Thoracic aorta (tissue), 2 donors: Measurements from ENCODE around the gene FAM200A. TPM values are rescaled to one million over a fixed set of nuclear protein-coding genes. Genes with fewer than 3 reads are reported as not detected.
A peak's percentile ranks its signal among the peaks of the same experiment; 100 is the strongest.
"Not testable (repeated sequence)": the region's sequence is repeated elsewhere in the genome, so short reads cannot be mapped to it uniquely, and the experiment has no call there.

Experiments used
- ATAC-seq: fragments of 150-250 bp; one replicate; pipeline ENCODE4 v1.8.0; 2017; ENCODE audit warnings: low read depth; ENCODE audit not compliant: insufficient number of reproducible peaks, low FRiP score
- DNase-seq: peaks from one replicate; pipeline ENCODE4 v3.0.0-alpha.2; 2020; ENCODE audit warnings: low spot score
- H3K27ac ChIP-seq, 2 donors: fragments of 200-600 bp; sonication (generic); 1 replicate in 1 of 2; 2 replicates in 1 of 2; pipeline ENCODE4 v1.5.1; 2016; ENCODE audit warnings: mild to moderate bottlenecking in 2 of 2, moderate library complexity in 2 of 2
- H3K27me3 ChIP-seq: fragments of 200-600 bp; sonication (generic); replicated peaks from 2 replicates; pipeline ENCODE4 v1.6.0; 2016; ENCODE audit warnings: mild to moderate bottlenecking; ENCODE audit not compliant: insufficient read depth
- H3K36me3 ChIP-seq: fragments of 200-600 bp; sonication (generic); one replicate; pipeline ENCODE4 v1.5.1; 2016
- H3K4me1 ChIP-seq, 2 donors: fragments of 200-600 bp; sonication (generic); 1 replicate in 1 of 2; 2 replicates in 1 of 2; pipeline versions ENCODE4 v1.5.1 to v1.6.0; 2016; ENCODE audit warnings: low read depth in 2 of 2, mild to moderate bottlenecking in 1 of 2; ENCODE audit not compliant: control insufficient read depth in 1 of 2
- H3K4me3 ChIP-seq: fragments of 200-600 bp; sonication (generic); 2 replicates; pipeline ENCODE4 v1.5.1; 2016; ENCODE audit warnings: mild to moderate bottlenecking
- H3K9me3 ChIP-seq: fragments of 200-600 bp; sonication (generic); 2 replicates; pipeline ENCODE4 v1.5.1; 2016
- CTCF ChIP-seq: fragments of 200-600 bp; sonication (generic); IDR thresholded peaks from one replicate; pipeline ENCODE4 v1.5.1; 2019; ENCODE audit warnings: antibody characterized with exemption
- total RNA-seq, 2 donors: library from RNA; depleted of rRNA; stranded (reverse); fragments of >200 nt; gene quantifications; one replicate each; pipeline versions ENCODE4 v1.1.0 to v1.2.3, GENCODE V29; 2016

Gene FAM200A
- total RNA-seq, 2 donors from 2014 or later = 3.1 to 4.3 TPM

DNA sequence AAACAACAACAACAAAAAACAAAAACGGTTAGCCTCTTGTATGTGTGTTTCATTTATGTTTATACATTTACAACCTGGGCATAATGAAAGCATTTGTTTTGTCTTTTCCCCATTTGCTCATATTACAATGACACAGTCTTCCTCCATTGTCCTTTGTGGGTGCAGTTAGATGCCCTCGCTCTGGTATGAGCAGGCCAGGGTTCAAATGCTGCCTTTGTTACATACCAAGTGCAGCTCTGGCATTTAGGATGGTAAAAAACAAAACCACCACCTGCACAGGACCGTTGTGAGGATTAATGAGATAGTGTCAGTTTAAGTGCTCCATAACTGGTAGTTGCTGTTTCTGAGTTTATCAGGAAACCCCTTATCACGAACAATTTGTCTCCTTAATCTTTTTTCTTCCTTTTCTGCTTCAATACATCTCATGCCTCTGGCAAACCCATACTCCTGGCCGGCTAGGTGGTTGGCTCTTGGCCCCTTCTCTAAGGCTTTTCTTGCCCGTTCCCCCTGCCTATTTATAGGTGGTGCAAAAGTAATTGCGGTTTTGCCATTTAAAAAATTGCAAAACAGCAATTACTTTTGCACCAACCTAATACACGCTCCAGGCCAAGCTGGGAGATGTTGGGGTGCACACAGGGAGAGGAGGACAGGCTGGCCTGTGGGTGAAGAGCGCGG is 27.5 kb upstream of the FAM200A start:
- no peak for ATAC-seq
- Histone ChIP-seq H3K36me3 (no peaks in the 10 kb centered on the region), H3K4me3 (peak overlapping the region; percentile 85), H3K4me1 (peaks cover 0 to 11% of the 10 kb centered on the region in 2 donors), H3K9me3 (no peaks in the 10 kb centered on the region), H3K27me3 (no peaks in the 10 kb centered on the region), H3K27ac (no peak overlapping the region)
- TF ChIP-seq CTCF = no peak
- DNase-seq = no peak

DNA sequence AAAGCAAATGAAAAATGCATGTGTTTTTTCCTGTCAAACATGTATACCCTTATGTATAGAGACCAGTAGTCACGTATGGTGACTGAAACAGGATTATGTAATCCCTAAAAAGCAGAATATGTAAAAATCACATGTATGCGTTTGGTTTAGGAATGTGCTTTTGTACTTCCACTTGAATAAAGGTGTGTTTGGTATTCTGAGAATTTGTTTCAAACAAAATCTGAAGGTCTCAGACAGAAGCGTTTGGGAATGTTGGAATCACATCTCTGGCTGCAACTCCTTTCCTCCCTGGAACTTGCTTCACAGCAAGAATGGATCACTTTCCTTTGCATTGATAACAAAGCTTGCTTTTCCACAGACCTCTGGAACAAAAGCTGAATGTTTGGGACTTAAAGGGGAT is 24.3 kb upstream of the FAM200A start:
- H3K4me1 ChIP-seq = peaks cover 0 to 11% of the 10 kb centered on the region in 2 donors
- ATAC-seq = no peak
- H3K27me3 ChIP-seq = no peaks in the 10 kb centered on the region
- no peak overlapping the region for H3K4me3 ChIP-seq
- TF ChIP-seq CTCF = no peak
- no peak for DNase-seq
- H3K36me3 ChIP-seq = peaks cover 24% of the 10 kb centered on the region
- H3K9me3 ChIP-seq = no peaks in the 10 kb centered on the region
- H3K27ac ChIP-seq = no peak overlapping the region

GRCh38 chr7:99573257-99573656 is 21.3 kb upstream of the FAM200A start:
- TF ChIP-seq CTCF = no peak
- H3K27ac ChIP-seq = no peak overlapping the region

DNA sequence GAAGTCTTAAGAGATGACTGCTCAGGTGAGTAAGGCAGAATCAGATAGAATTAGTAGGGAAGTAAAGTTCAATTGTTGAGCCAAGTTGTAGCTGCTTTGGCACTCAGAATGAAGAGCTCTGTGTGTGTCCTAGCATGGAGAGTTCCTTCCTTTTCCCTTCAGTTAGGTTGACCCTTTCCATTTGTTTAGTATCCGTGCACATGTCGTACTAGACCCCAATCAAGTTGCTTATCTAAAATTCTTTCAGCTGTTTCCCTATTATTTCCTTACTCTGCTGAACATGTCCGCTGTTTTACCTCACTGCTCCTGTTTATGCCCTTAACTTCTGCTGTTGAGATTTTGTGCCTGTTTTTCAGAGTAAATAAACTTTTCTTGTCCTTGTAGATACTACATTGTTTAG is 19.9 kb upstream of the FAM200A start:
- Histone ChIP-seq H3K27ac (no peak overlapping the region), H3K9me3 (no peaks in the 10 kb centered on the region), H3K36me3 (peaks cover 41% of the 10 kb centered on the region), H3K4me3 (no peak overlapping the region), H3K4me1 (no peaks in the 10 kb centered on the region), H3K27me3 (no peaks in the 10 kb centered on the region)
- ATAC-seq (no peak), DNase-seq (no peak)
- TF ChIP-seq CTCF = no peak

More at GRCh38 chr7:99573257-99573656, 21.3 kb upstream of the FAM200A start:
- no peaks in the 10 kb centered on the region for H3K4me1 ChIP-seq
- H3K9me3 ChIP-seq = no peaks in the 10 kb centered on the region
- H3K36me3 ChIP-seq = peaks cover 37% of the 10 kb centered on the region
- ATAC-seq = no peak
- no peaks in the 10 kb centered on the region for H3K27me3 ChIP-seq
- H3K4me3 ChIP-seq = no peak overlapping the region
- no peak for DNase-seq

DNA sequence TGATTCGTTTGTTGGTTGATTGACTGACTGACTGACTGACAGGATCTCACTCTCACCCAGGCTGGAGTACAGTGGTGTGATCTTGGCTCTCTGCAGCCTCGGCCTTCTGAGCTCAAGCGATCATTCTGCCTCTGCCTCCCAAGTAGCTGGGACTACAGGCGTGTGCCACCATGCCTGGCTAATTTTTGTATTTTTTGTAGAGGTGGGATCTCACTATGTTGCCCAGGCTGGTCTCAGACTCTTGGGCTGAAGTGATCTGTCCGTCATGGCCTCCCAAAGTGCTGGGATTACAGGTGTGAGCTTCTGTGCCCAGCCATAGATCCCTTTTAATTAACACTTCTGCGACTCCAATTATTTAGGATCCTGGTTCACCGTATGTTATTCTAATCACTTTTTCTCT is 16.9 kb upstream of the FAM200A start:
- not testable (repeated sequence) for H3K27me3 ChIP-seq, ATAC-seq
- H3K36me3 ChIP-seq = peaks cover 56% of the 10 kb centered on the region

GRCh38 chr7:99563650-99564049 is 11.7 kb upstream of the FAM200A start:
- H3K36me3 ChIP-seq = peaks cover 54% of the 10 kb centered on the region

More for the DNA sequence above, 16.9 kb upstream of the FAM200A start:
- H3K4me1 ChIP-seq, DNase-seq, H3K9me3 ChIP-seq, H3K4me3 ChIP-seq, H3K27ac ChIP-seq: not testable (repeated sequence)

More at GRCh38 chr7:99563650-99564049, 11.7 kb upstream of the FAM200A start:
- Histone ChIP-seq H3K9me3 (no peaks in the 10 kb centered on the region), H3K4me3 (no peak overlapping the region), H3K27me3 (no peaks in the 10 kb centered on the region), H3K4me1 (peaks cover 11 to 22% of the 10 kb centered on the region in 2 donors), H3K27ac (no peak overlapping the region)
- DNase-seq = no peak
- TF ChIP-seq CTCF = no peak
- ATAC-seq = no peak
